ENCODE measurements around the gene FOXP2.

The FOXP2 gene

DNA sequence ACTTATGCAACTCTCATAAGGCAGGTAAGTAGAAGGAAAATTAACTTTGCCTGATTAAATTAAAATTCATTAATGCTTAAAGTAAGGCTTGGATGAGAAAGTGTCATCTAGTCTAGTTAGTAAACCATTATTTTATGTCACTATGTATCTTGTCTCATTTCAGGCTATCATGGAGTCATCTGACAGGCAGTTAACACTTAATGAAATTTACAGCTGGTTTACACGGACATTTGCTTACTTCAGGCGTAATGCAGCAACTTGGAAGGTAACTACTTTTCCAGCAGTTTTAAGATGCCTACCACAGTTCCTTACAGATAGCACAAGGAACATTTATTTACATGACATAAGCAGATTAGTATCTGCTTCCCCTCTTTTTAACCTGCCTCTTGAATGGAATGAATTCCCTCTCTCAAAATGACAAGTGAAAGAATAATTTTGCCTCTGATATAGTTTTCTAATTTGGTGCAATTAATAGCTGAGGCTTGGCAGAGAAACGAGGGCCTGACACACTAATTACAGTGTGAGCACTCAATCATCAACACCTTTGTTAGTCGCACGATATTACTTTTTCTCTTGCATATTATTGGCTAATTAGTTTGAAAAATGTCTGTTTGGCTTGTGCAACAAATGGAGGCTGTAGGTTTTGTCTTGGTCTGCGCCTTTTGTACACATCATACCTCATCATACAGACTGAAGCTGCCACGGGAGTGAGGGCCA is 245.0 kb downstream of the FOXP2 start:
- DNase-seq: no peak

DNA sequence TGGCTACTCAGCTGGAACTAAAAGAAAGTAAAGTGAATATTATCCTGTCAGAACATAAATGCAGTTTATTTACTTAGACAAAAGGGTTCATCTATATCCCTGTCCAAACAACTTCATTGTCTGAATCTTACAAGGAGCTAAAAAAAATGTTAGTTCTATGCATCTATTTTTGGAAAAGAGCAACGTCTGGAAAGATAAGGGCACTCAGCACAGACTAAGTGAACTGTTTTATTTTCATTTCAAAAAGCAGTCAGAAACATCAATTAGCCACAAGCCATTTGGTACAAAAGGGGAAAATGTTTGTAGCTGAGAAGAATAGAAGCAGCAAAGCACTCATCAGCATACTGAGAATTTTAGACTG is 245.5 kb downstream of the FOXP2 start:
- no peak for DNase-seq

DNA sequence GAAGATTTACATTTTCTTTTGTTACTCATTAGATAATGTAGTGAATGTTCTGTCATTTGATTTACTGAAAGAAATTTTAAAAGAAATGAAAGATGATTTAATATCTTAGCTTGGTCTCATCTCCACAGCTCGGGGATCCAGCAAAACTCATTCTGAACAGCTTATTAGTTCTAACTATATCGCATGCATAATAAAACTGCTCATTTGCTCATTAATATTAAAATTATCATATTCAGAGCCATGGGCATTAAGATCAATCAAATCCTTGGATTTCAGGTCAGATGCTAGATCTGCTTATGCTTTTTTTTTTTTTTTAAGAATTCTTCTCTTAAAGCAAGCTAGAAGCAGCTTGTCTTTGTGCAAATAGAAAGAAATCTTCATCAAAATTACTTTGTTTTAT is 246.1 kb downstream of the FOXP2 start:
- no peak for DNase-seq

DNA sequence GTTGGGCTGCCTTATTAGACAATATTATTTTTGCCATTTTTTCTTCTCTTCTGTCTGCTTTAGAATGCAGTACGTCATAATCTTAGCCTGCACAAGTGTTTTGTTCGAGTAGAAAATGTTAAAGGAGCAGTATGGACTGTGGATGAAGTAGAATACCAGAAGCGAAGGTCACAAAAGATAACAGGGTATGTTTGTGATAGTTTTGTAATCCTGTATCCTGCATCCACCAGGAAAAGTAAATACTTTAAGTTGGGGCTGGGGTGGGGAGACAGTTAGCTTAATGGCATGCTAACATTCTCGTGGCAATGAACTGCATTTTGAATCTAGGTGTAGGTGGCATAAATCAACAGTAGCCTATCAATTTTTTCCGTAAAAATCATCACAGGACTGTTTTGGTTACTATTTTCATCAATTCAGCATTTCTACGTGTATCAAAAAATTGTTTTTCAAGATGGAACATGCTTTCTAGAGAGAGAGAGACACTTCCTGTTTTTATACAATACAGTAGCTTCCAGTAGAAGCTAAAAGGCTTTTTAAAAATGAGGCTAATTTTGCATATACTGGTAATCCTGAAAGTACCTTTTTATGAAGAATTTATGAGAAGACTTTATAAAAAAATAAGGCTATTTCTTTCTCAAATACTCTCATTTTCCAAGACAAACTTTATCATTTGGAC is 247.5 kb downstream of the FOXP2 start:
- DNase-seq: no peak

DNA sequence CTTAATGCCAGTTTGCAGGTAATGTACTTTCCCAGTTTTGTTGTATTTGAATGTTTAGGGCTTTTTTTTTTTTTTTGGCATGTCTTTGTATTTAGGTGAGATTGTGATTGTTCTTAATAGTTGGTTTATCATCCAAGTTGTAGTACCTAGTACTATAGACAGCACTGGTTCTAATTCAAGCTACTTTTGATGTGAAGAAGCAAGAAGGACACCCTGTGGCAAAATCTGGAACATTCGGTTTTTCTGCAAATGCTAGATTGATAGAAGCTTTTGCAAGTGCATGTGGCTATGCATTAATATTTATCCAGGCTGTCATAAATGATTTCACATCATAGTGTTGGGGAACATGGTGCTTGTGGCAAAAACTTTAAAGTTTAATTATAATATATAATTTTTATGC is 248.9 kb downstream of the FOXP2 start:
- peak in 1 of 5 experiments; percentile 21 for DNase-seq

DNA sequence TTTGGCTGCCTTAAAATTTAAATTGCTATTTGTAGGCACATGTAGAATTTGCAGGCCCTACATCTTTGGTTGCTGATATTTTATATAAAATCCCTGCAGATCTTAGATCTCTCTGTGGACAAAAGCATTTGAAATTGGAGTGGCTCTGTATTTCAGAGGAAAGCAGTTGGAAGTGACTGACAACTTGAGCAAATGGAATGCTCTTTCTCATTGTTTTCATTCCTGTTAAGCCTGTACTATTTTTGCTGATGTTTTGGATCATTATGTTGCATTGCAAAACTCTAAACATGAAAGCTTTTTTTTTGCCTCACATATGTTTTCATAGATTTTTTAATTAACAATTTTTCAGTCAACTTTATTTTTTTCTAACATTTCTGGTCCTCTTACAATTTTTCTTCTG is 256.1 kb downstream of the FOXP2 start:
- DNase-seq: no peak

DNA sequence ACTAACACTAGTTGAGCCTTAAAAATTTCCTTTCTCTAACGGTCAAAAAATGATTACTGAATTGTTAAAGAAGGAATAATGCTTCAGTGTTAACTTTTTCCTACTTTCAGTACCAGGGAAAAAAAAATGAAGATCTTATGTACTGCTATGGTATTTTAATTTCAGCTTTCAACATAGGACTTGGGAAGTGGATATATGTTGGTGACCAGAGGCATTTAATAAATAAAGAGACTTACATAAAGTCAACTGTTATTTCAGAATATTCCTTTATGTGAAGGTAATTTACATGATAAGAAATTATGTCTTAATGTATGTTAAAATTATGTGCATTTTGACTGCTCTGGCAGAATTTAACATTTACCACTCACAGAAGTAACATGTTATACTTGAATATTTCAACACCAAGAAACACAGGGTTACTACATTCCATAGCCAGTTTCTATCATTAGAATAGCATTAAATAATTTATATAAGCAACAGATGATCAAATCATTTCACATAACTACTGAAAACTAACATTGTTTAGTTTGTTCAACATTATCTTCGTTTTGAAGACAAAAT is 257.0 kb downstream of the FOXP2 start:
- no peak for DNase-seq

DNA sequence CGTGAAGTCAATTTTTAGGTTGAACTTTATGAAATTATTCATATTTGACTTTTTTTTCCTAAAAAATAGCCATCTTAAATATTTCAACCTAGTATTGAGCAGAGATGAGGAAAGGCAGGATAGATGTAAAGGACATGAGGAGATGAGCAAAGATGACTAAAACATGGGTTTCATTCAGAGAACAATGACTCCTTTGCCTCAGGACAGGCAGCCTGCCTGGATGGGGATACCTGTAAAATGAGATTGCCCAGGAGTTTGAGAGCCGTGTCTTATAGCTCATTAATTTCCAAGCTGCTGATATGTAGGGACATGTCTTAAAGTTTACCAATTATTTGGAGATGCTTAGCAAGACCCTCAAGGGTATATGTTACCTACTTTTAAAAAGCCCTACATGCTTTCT is 263.5 kb downstream of the FOXP2 start:
- DNase-seq: no peak

DNA sequence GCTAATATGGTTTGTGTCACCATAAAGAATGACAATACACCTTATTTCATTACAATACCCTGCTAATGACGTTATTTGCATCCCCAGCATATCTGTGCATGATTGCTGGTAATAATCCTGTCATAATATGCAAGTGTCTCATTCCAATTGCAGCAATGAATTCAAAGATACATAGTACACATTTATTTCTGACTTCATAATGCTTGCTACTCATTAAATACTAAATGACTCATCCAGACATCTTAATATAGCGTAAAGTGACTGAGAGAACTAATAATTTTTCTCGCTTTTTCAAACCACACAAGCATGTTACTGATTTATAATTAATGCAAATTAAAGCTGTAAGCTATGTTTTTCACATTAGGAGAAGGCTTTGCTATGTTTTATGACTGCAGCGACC is 272.6 kb downstream of the FOXP2 start:
- DNase-seq: no peak

DNA sequence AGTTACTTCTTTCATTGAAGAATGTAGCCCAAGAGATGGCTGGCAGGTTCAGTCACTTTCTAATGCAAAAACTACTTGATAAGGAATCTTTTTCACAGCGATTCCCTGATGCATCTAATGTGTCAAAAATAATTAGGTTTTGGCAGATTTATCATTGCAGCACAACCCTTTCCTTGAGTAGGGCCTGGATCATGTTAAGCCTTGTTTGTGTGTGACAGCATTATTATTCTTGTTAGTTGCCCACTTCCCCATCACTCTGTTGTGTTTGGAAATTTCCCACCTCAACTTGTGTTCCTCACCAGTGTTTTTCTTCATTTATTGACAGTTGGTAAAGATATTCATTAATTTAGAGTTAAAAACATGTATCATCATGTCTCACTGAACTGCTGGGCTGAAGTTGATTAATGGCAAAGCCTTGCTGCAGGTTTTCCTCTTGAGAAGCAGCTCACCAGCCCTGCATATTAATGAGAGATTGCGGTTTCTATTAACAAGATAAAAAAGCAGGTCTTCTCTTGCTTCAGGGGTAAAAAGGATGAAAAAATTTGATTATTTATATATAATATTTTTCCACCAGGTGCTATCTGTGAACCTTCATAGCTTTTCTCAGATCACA is 273.9 kb downstream of the FOXP2 start:
- DNase-seq: no peak

DNA sequence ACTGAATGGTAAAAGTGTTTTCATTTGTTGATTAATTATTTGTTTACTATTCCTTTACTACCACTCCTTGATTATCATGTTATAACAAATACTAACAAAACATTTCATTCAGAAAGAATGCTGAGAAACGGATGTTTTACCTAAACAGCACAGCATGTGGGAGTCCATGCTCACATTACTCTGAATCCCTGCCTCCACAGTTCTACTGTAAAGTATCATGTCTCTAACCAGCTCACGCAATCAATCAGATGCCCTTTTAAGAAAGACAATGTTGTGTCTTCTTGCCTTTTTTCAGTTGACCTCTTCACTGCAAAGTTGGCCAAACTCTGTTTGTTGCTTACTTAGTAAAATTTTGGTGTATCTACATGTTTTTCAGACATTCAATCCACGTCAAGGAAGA is 274.8 kb downstream of the FOXP2 start:
- DNase-seq: no peak

DNA sequence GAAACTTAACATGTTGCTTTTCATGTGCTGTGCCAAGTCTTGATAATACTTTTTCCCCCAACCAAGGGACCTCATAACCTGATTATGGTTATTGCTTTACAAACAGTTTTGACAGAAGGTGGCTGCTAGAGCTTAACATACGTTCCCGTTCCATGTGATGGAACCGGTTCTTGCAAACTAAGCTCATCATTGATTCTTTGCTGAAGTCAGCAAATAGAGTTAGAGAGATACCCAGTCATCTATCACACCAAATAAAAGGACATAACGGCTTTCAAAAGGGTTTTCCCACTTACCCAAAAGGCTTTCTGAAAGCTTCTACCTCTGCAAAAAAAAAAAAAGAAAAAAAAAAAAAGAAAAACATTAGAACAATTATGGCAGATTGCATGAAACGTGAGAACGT is 277.0 kb downstream of the FOXP2 start:
- no peak for DNase-seq

DNA sequence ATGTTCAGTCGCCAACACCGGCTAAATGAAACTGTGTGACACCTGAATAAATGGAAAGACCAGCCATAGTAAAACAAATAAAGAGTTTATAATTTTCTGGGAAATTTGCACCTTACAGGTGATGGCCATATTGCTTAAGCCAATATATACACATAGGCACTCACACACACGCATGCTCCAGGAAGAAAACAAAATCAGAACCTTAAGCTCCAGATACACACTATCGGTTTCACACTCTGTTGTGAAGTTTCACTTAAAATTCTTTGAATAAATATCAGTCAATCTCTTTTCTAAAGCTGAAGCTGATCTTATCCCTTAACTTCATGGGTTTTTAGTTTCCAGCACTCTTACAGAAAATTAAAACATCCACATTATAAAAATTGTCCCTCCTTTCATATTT is 280.6 kb downstream of the FOXP2 start:
- DNase-seq: no peak

DNA sequence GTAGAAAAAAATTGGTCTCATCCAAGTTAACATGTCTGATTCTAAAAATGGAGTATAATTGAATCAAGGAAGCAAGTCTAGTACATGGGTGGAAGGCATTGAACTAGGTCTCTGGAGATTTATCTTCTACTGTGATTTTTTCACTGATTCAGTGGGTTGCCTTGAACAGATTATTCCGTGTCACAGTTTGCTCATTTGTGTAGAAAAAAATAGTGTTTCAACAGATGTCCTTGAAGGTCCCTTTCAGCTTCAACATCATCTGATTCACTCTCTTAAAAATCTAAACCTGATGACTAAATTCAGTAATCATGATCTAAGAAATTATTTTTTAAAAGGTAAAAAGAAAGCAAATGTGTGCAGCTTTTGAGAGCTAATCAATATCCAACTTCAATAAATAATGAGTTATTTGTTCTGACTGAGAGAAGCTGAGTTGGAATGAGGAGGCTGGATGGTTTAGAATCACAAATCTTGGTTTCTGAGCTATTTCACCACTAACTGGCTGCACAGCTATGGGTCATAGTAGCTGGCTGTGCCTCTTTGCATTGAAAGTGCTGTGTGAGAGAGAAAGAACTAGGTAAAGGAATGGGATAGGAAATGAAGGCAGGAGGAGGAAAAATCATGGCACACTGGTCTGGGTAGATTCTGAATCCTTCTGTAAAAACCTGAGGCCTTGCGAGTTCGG is 285.8 kb downstream of the FOXP2 start:
- peak in 1 of 5 experiments; percentile 17 for DNase-seq

DNA sequence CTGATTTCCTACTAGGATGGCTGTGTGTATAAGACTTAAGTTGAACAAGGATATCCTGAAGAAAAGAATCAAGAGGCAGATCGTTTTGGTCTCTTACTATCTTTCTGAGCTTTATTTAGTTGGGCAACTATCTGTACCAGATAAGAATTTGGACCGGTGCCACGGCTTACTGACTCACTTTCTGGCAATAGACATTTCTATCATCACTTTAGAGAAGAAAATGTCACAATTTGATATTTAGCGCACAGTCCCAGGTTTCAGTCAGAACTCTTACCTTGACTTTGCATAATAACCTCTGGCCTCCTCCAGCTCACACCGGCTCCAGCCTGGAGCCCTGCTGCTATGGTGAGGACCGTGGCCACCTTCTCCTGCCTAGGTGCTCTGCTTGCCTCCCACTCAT is 289.1 kb downstream of the FOXP2 start:
- no peak for DNase-seq

DNA sequence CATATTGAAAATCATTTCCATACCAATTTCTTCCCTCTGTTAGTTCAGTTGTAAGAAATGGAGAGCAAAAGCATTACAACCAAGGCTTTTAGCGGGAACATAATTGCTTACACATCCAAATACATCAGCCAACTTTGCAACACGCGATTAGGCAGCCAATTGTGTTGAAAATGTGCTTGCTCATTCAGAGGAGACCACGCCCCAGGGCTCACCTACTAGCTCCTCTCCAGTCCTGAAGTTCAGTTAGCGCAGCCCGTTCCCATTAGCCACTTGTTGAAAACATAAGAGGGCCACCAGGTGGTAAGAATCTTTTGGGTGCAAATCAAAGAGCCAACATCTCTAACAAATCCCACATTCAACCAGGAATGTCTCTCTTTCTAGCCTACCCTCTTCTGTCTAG is 294.0 kb downstream of the FOXP2 start:
- DNase-seq: no peak

DNA sequence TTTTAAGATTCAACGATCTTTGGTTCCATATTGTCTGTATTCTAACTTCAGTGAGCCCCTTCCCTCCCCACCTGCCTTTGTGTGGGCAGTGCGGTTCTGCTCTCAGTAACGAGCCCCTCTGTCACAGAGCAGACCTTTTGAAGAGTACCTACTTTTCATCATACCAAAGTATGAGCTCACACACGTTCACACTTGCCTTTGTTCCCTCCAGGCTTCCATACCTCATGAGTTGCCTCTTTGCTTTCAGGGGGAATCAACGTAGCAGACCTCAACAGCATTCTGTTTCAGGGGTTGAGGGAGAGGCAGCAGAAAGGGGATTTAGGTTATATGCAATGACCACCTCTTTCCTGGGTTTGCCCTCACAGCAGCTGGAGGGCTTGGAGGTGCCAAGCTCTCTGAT is 295.9 kb downstream of the FOXP2 start:
- no peak for DNase-seq

DNA sequence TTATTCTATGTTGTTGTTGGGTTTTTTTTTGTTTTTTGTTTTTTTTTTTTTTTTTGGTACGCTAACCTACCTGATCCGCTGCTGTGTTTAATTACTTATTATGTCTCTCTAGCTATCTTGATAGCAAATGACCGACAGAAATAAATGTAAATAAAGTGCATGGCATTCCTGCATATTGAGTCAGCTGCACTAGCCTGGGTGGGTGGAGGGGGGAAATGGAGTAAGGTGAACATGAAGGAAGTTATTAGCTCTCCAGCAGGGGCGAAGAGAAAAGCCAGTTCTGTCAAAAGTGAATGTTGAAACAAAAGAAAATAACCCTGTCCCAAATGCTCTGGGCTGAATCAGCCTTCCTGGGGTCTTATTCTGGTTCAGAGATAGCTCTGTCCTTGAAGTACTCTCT is 296.6 kb downstream of the FOXP2 start:
- DNase-seq: no peak

DNA sequence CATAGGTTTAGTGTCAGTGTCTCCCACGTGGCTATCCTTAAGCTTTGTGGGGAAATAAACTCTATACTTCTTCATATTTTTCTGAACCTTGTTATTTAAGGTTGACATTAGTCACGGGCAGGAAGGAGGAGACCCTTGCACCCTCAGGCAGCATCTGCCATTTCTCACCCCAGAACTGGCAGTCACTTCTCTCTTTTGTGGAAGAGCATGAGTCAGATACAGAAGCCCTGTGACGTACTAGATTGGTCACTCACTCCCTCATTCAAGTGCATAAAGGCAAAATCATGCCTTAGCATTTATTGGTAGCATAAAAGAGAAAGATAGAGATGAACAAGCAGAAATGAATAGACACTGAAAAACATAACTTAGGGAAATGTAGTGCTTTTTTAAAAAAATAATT is 301.3 kb downstream of the FOXP2 start:
- peak in 1 of 5 experiments; percentile 73 for DNase-seq

DNA sequence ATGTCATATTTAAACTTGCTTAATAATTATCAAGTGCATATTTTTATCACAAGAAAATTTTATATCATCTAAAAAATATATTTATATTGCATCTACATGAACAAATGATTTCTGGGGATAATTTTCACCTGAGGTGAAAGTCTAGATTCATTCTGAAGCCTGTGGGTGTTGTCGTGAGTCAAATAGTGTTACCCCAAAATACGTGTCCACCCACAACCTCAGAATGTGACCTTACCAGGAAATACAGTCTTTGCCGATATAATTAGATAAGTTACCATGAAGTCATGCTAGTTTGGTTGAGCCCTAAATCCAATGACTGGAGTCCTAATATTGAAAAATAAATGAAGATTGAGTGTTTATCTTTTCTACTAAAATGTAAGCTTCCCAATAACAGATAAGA is 304.2 kb downstream of the FOXP2 start:
- DNase-seq: peak in 1 of 5 experiments; percentile 83

DNA sequence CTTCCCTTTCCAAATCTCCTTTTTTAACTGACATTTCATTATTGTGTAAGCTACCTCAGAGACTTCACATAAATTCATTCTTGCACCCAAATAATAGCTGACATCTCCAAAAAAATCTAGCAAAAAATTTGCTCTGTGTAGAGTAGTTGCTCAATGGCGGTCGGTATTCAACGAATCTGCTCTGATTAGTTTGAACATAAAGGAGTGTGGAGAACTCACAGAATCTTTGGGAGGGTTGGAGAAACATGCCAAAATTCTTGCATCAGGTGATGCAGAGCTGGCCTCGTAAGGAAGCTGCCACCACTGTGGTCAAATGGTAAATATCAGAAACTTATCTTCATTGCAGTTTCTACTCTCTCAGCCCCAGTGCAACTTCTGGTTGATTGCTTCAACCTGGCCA is 306.1 kb downstream of the FOXP2 start:
- no peak for DNase-seq

DNA sequence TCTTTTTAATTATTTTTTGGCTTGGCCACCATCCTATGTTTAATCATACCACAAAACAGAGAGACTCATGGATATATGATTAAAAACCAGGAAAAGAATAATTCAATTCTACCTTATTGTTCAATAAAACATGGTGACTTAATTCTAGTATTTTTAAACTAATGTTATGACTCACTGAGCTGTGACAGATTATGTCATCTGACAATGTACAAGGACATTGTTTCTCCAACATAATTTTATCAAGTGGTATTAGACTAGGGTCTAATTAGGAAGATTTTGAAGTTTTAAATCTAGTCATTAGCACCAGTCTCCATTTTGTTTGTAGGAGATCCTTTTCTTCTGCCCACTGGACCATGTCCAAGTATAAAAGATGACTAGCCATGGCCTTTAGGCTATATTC is 307.9 kb downstream of the FOXP2 start:
- DNase-seq: no peak

DNA sequence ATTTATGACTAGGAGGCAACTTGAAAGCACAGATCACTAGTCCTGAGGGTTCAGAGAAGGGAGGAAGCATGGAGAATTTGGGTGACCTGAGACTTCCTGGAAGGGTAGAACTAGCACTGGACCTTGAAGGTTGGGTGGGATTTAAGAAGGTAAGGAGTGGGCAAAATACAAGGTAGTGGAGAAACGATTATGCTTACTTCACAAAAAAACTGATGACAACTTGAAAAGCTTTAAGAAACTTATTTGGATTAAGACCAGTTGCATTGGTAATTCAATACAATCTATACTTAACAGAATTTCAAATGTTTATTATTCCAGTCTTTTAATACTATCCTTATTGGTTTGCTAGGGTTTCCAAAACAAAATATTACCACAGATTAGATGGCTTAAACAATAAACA is 308.7 kb downstream of the FOXP2 start:
- DNase-seq: no peak

DNA sequence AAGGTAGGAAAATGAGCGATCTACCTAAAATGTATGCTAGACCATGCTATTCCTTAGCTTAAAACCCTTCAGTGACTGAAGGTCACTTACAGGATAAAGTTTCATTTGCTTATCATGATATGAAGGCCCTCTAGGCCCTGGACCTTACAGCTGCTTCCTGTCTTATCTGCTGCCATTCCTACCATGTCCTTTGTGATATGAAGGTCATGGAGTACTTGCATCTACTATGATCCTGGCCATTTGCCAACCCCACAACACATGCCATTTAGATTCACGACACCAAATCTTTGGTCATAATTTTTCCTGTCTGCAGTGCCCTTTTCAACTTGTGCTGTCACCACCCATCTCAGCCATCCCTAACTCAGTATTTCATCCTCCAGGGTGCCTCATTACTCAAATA is 325.5 kb downstream of the FOXP2 start:
- DNase-seq: no peak

Measured in T-helper 2 cell (primary cell).